ENCODE results near the gene TMEM170A.

- TF ChIP-seq CTCF (IDR thresholded peaks at IDR 0.05) (no peak), POLR2A (IDR thresholded peaks at IDR 0.05) (no peak)
Observed at GRCh38 chr16:75486014-75486675, 21.7 kb upstream of the TMEM170A start.
